Measurements from ENCODE around the gene RBM33. TPM values are rescaled to one million over a fixed set of nuclear protein-coding genes. Genes with fewer than 3 reads are reported as not detected.

The RBM33 gene
- polyA plus RNA-seq, 2 of the 4 experiments (the other 2 are of a cell fraction), result 21.7 to 21.9 TPM

DNA sequence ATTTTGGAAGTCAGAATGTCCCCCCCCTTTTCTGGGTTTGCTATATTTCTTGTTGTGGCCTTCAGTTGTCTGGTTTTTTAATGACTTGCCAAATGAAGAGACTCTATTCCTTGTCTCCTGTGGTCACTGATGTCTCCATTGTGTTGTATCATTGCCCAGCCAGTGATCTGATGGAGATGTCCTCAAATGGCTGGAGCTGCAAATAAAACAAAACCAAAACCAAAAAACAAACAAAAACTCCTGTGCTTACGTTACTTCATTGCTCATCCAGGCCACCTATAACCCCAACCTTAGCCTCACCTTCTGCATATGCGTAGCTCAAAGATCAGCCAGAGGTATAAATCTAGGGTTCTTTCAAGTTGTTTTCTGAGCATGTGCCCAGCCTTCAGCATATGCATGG, 5.1 kb downstream of the RBM33 start:
- 92% methylated on average over 2 of the region's 2 CpGs for WGBS (ENCODE audit: missing lambda C conversion rate)
- no peak for DNase-seq (ENCODE audit: low read depth in 1 of 2, low spot score in 1 of 2)
- Histone ChIP-seq H3K4me3 (no peak overlapping the region), H3K27ac (no peak overlapping the region), H3K4me1 (peaks cover 42% of the 10 kb centered on the region), H3K9me3 (peaks cover 33% of the 10 kb centered on the region), H3K4me2 (no peak overlapping the region)
- CTCF ChIA-PET, result no interaction called here
- no peak for ATAC-seq
- TF ChIP-seq KDM5A (IDR thresholded peaks at IDR 0.05) (no peak), PHF8 (IDR thresholded peaks at IDR 0.05; ENCODE audit: borderline replicate concordance, low read depth) (no peak)
- no peak for FAIRE-seq
- POLR2A ChIA-PET, result no interaction called here

DNA sequence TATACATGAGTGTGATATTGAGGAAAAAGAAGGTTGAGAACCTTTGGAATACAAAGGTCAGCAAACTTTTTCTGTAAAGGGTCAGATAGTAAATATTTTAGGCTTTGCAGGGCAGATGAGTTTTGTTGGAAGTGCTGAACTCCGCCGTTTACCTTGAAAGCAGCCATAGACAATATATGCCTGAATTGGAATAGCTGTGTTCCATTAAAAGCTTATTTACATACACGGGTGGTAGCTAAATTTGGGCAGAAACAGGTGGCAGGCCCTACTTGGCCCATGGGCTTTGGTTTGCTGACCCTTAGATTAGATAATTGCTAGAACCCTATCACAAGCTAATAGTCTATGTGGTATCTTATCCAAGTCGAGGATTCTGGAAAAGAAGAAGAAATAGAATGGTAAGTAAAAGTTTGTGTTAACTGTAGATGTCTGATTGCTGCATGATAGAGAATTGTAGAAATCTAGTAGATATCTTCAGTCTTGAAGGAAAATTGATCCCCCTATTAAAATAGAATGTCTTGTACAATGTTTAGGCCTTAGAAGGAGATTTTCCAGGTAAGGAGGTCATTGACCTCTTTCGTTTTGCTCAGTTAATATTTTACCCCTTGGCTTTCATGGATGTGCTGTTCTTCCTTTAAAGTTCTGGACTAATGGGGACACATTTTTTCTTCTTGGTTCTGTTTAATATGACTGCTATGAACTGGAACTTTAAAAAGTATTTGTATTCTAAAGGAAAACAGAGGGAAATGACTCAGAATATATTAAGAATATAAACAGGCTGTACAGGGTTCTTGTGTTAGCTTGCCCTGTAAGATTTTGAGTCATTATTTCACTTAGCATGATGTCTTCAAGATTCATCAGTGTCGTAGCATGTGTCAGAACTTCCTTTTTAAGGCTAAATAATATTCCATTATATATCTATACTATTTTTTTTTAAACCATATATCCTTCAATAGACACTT, 8.0 kb downstream of the RBM33 start:
- no peak for DNase-seq (ENCODE audit: low read depth in 1 of 2, low spot score in 1 of 2)
- peak overlapping the region; percentile 64; the same call in 2 of the 3 replicates for H3K4me2 ChIP-seq
- ChIA-PET CTCF (no interaction called here), POLR2A (no interaction called here)
- H3K27ac ChIP-seq, result no peak overlapping the region
- no peak for FAIRE-seq
- no peak overlapping the region for H3K4me3 ChIP-seq
- H3K4me1 ChIP-seq, result peaks cover 41% of the 10 kb centered on the region
- TF ChIP-seq CHD4 (IDR thresholded peaks at IDR 0.05; ENCODE audit: borderline replicate concordance) (no peak), ZNF302 (CRISPR knock-in tag; IDR thresholded peaks at IDR 0.05) (no peak), RAD21 (conservative IDR thresholded peaks at IDR 0.05 in 1 of 2, IDR thresholded peaks at IDR 0.05 in 1 of 2) (no peak), RNF2 (IDR thresholded peaks at IDR 0.05; ENCODE audit: borderline replicate concordance, low read depth) (no peak), ZC3H11A (IDR thresholded peaks at IDR 0.05) (no peak), POLR2AphosphoS2 (conservative IDR thresholded peaks at IDR 0.05; ENCODE audit: low read length) (no peak), ELK1 (IDR thresholded peaks at IDR 0.05; ENCODE audit: low read depth, low read length) (no peak), KDM5A (IDR thresholded peaks at IDR 0.05) (no peak), HOXB5 (CRISPR knock-in tag; IDR thresholded peaks at IDR 0.05) (no peak)
- ATAC-seq, result no peak
- 85% methylated on average over 6 of the region's 6 CpGs for WGBS (ENCODE audit: missing lambda C conversion rate)
- peaks cover 29% of the 10 kb centered on the region for H3K9me3 ChIP-seq

GRCh38 chr7:155653803-155654202, 9.3 kb downstream of the RBM33 start:
- no peak for TF ChIP-seq HOXA7 (CRISPR knock-in tag; IDR thresholded peaks at IDR 0.05)
- no peak for TF ChIP-seq CHD2 (IDR thresholded peaks at IDR 0.05; ENCODE audit: low read length, partially characterized antibody)
- no peak for TF ChIP-seq FOXS1 (CRISPR knock-in tag; IDR thresholded peaks at IDR 0.05)
- TF ChIP-seq MAFK (IDR thresholded peaks at IDR 0.05; ENCODE audit: partially characterized antibody), result peak; percentile 42
- TF ChIP-seq HOXB5 (CRISPR knock-in tag; IDR thresholded peaks at IDR 0.05), result no peak
- TF ChIP-seq CEBPB (IDR thresholded peaks at IDR 0.05), result peak; percentile 93 to 97
- no peak for TF ChIP-seq FOSL2 (IDR thresholded peaks at IDR 0.05)
- TF ChIP-seq FOSL2 (CRISPR knock-in tag; IDR thresholded peaks at IDR 0.05), result peak; percentile 35; the same call in 1 of the 2 replicates
- no peak for TF ChIP-seq ESRRA (IDR thresholded peaks at IDR 0.05; ENCODE audit: borderline replicate concordance, low read length)
- TF ChIP-seq, protein P1, sequence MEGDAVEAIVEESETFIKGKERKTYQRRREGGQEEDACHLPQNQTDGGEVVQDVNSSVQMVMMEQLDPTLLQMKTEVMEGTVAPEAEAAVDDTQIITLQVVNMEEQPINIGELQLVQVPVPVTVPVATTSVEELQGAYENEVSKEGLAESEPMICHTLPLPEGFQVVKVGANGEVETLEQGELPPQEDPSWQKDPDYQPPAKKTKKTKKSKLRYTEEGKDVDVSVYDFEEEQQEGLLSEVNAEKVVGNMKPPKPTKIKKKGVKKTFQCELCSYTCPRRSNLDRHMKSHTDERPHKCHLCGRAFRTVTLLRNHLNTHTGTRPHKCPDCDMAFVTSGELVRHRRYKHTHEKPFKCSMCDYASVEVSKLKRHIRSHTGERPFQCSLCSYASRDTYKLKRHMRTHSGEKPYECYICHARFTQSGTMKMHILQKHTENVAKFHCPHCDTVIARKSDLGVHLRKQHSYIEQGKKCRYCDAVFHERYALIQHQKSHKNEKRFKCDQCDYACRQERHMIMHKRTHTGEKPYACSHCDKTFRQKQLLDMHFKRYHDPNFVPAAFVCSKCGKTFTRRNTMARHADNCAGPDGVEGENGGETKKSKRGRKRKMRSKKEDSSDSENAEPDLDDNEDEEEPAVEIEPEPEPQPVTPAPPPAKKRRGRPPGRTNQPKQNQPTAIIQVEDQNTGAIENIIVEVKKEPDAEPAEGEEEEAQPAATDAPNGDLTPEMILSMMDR (IDR thresholded peaks at IDR 0.05), result no peak
- TF ChIP-seq, protein P2, sequence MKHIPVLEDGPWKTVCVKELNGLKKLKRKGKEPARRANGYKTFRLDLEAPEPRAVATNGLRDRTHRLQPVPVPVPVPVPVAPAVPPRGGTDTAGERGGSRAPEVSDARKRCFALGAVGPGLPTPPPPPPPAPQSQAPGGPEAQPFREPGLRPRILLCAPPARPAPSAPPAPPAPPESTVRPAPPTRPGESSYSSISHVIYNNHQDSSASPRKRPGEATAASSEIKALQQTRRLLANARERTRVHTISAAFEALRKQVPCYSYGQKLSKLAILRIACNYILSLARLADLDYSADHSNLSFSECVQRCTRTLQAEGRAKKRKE (CRISPR knock-in tag; IDR thresholded peaks at IDR 0.05; ENCODE audit: low read depth), result no peak
- no peak for TF ChIP-seq KDM1A (IDR thresholded peaks at IDR 0.05; ENCODE audit: low read depth)
- no peak for TF ChIP-seq PHF8 (IDR thresholded peaks at IDR 0.05; ENCODE audit: borderline replicate concordance, low read depth)
- TF ChIP-seq HES2 (IDR thresholded peaks at IDR 0.05), result peak; percentile 73; the same call in 1 of the 2 replicates
- no peak for DNase-seq (ENCODE audit: low read depth in 1 of 2, low spot score in 1 of 2)
- Histone ChIP-seq H3K4me1 (peaks cover 41% of the 10 kb centered on the region), H3K4me2 (peak overlapping the region; percentile 64), H3K27ac (peak overlapping the region; percentile 17 to 70; a peak in 3 of 6 replicates), H3K4me3 (no peak overlapping the region), H3K9me3 (peaks cover 15% of the 10 kb centered on the region)
- peak; percentile 51 to 86 for ATAC-seq
- ChIA-PET CTCF (no interaction called here), POLR2A (no interaction called here)
- FAIRE-seq, result no peak
- 35% methylated on average over 2 of the region's 2 CpGs for WGBS (ENCODE audit: missing lambda C conversion rate)

All from A549 (cell line).